ENCODE measurements around the gene ALX4. TPM values are rescaled to one million over a fixed set of nuclear protein-coding genes. Genes with fewer than 3 reads are reported as not detected.

Gene ALX4
- 4.7 to 6.7 TPM (median 6.0 TPM) in 5 replicates for total RNA-seq (2022; extraction: Qiagen RNA extraction; ENCODE audit: low read depth)

DNA sequence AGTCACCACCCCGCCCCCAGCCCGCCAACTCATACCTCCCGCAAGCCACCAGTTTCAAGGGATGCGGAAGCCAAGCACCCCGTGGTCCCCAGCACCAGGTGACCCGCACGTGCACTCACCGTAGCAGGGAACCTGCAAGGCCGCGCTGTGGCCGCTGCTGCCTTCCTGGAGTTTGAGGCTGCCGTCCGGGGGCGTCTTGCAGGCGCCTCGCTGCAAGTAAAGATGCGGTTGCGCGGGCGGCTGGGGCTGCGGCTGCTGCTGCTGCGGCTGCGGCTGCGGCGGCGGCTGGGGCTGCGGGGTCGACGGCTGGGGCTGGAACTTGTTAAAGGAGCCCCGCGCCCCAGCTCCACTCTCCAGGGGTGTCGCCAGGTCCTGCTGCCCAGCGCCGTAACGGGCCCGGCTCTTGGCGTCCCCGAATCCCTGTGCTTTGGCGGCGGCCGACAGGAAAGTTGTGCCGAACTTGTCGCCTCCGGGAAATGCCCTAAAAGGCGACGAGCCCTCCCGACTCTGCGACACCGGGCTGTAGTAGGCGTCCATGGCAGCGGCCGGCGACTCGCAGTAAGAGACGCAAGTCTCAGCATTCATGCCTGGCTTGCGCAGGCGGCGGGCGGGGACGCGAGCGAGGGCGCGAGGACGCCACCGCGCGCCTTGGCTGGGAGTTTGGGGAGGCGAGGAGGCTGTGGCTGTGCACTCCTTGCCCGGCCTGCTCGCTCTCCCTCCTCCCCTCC lies at the start of gene ALX4:
Gene ALX4, minus strand, starts transcription at position 662 of the 728 bp plus-strand sequence. Its CDS starts 77 bp downstream, at position 585.

Other genes starting within 250 kb of the ALX4 start
- 14.2 to 18.5 TPM (median 16.0 TPM) in 5 replicates for gene ACCS, start 243.9 kb downstream of the ALX4 start, total RNA-seq (2022; extraction: Qiagen RNA extraction; ENCODE audit: low read depth)
- 55.4 to 63.7 TPM (median 61.6 TPM) in 5 replicates for gene EXT2, start 214.5 kb downstream of the ALX4 start, total RNA-seq (2022; extraction: Qiagen RNA extraction; ENCODE audit: low read depth)

Measured in A549 treated with CpdA at 1 μM for 4 hours (cell line).